Measurements from ENCODE around the gene KXD1. TPM values are rescaled to one million over a fixed set of nuclear protein-coding genes. Genes with fewer than 3 reads are reported as not detected.

Gene KXD1
- total and polyA plus RNA-seq, 2 donors (not counting 1 experiment from before 2014, with no cell fraction given), result 63.3 to 108 TPM

DNA sequence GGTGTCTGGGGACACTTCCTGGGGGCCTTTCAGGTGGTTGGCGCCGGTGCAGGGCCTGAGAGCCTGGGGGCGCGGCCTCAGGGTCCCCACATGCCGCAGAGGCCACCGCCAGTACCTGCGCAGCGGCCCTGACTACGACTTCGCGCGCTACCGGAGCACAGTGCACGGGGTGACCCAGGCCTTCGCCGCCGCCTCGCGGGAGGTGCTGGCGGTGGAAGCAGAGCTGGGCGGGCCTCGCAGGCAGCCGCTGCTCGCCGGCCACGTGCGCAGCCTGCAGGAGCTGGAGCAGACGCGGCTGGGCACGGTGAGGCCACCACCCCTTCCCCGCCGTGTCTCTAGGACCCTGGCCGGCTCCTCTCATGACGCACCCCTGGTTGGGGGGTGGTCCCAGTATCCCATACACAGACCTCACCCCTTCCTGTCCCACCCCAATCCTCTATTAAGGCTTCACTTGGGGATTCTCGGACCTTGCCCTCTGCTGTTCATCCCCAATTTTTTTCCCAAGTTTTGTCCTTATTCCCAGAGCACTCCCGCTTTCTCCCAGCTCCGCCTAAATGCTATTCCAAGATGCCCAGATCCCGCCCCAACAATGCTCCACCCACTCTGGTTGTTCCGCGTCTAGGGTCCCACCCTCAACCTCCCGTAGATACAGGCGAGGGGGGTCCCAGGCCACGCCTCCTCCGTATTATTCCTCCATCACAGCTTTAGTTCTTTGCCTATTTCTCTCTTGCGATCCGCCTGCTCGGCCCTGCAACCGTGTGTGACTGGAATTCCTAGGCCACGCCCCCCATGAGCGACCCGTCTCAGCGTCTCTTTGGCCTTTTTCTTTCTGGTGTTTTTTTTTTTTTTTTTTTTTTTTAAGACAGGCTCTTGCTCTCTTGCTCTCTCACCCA, 32.0 kb downstream of the KXD1 start:
- peak overlapping the region; percentile 79 for H3K27ac ChIP-seq (ENCODE audit: insufficient read depth, low read length)
- H3K79me2 ChIP-seq (ENCODE audit: control insufficient read depth, insufficient read depth, low read length), result no peaks in the 10 kb centered on the region
- H3K4me1 ChIP-seq (ENCODE audit: control insufficient read depth, extremely low read depth, insufficient read depth, low read length), result peaks cover 5% of the 10 kb centered on the region
- H4K20me1 ChIP-seq (ENCODE audit: control insufficient read depth, extremely low read depth, insufficient read depth, low read length), result no peaks in the 10 kb centered on the region
- DNase-seq (ENCODE audit: low read depth in 2 of 2), result peak; percentile 48 to 68
- H3K4me3 ChIP-seq (replicated peaks in 1 of 4; ENCODE audit: control extremely low read depth in 1 of 4, insufficient read depth in 1 of 4, low read depth in 3 of 4, low read length in 4 of 4), result peak overlapping the region; percentile 61 to 78 (median 74)
- peak overlapping the region; percentile 89 for H3K4me2 ChIP-seq (ENCODE audit: extremely low read depth, insufficient read depth, low read length)
- H3K27me3 ChIP-seq (ENCODE audit: control insufficient read depth, insufficient read depth, low read length), result no peaks in the 10 kb centered on the region
- H3K9me3 ChIP-seq (ENCODE audit: control insufficient read depth, insufficient read depth, low read depth, low read length), result no peaks in the 10 kb centered on the region
- peak overlapping the region; percentile 71 for H3K9ac ChIP-seq (ENCODE audit: insufficient read depth, low read length)
- TF ChIP-seq, protein P1, sequence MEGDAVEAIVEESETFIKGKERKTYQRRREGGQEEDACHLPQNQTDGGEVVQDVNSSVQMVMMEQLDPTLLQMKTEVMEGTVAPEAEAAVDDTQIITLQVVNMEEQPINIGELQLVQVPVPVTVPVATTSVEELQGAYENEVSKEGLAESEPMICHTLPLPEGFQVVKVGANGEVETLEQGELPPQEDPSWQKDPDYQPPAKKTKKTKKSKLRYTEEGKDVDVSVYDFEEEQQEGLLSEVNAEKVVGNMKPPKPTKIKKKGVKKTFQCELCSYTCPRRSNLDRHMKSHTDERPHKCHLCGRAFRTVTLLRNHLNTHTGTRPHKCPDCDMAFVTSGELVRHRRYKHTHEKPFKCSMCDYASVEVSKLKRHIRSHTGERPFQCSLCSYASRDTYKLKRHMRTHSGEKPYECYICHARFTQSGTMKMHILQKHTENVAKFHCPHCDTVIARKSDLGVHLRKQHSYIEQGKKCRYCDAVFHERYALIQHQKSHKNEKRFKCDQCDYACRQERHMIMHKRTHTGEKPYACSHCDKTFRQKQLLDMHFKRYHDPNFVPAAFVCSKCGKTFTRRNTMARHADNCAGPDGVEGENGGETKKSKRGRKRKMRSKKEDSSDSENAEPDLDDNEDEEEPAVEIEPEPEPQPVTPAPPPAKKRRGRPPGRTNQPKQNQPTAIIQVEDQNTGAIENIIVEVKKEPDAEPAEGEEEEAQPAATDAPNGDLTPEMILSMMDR (conservative IDR thresholded peaks at IDR 0.05 in 1 of 2, IDR thresholded peaks at IDR 0.05 in 1 of 2; ENCODE audit: low read depth in 1 of 2, low read length in 2 of 2), result no peak
- TF ChIP-seq EZH2 (IDR thresholded peaks at IDR 0.05; ENCODE audit: low read length, missing control alignments), result no peak
- peaks cover 3% of the 10 kb centered on the region for H3K36me3 ChIP-seq (ENCODE audit: control insufficient read depth, insufficient read depth, low read length)
- H2AFZ ChIP-seq (ENCODE audit: low read length), result peak overlapping the region; percentile 73

DNA sequence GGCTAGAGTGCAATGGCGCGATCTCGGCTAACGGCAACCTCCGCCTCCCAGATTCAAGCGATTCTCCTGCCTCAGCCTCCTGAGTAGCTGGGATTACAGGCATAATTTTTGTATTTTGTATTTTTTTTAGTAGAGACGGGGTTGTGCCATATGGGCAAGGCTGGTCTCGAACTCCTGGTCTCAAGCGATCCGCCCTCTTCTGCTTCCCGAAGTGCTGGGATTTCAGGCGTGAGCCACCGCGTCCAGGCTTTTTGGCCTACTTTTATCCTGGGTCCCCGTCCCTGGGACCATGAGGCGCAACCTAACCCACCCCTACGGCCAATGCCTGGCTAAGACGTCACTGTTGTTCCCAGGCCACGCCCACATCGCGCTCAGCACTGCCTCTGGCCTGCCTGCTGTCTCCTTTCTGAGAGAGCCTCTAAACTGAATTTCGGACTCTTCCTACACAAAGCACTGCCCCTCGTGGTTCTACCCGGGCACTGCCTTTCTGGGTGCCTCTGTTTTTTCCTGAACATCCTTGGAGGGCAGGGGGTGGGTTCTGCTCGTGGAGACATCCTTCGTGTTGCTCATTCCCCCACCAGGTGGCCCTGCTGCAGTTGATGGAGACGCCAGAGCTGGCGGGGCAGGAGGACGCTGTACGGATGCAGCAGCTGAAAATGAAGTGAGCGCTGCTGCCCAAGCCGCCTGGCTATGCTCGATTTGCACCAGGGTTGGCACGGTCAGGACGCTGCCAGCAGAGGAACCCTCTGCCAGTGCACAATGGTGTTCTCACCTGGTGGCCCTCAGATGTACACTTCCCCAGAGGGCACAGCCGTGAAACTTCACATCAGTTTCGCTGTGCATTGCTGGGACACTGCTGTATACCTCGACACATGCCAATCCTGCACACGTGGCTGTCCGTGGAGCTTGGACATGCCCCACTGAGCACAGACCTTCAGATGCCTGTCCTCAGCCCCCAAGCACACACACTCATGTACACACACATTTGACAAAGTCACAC, 32.9 kb downstream of the KXD1 start:
- no peaks in the 10 kb centered on the region for H3K79me2 ChIP-seq (ENCODE audit: control insufficient read depth, insufficient read depth, low read length)
- H3K4me2 ChIP-seq (ENCODE audit: extremely low read depth, insufficient read depth, low read length), result no peak overlapping the region
- no peak overlapping the region for H2AFZ ChIP-seq (ENCODE audit: low read length)
- H3K27me3 ChIP-seq (ENCODE audit: control insufficient read depth, insufficient read depth, low read length), result no peaks in the 10 kb centered on the region
- no peak overlapping the region for H3K27ac ChIP-seq (ENCODE audit: insufficient read depth, low read length)
- peaks cover 3% of the 10 kb centered on the region for H3K36me3 ChIP-seq (ENCODE audit: control insufficient read depth, insufficient read depth, low read length)
- peaks cover 5% of the 10 kb centered on the region for H3K4me1 ChIP-seq (ENCODE audit: control insufficient read depth, extremely low read depth, insufficient read depth, low read length)
- TF ChIP-seq, protein P1 (conservative IDR thresholded peaks at IDR 0.05 in 1 of 2, IDR thresholded peaks at IDR 0.05 in 1 of 2; ENCODE audit: low read depth in 1 of 2, low read length in 2 of 2), result peak in 1 of 2 donors; percentile 36
- TF ChIP-seq EZH2 (IDR thresholded peaks at IDR 0.05; ENCODE audit: low read length, missing control alignments), result no peak
- no peaks in the 10 kb centered on the region for H3K9me3 ChIP-seq (ENCODE audit: control insufficient read depth, insufficient read depth, low read depth, low read length)
- DNase-seq (ENCODE audit: low read depth in 2 of 2), result peak; percentile 47 to 82
- no peaks in the 10 kb centered on the region for H4K20me1 ChIP-seq (ENCODE audit: control insufficient read depth, extremely low read depth, insufficient read depth, low read length)
- H3K4me3 ChIP-seq (replicated peaks in 1 of 4; ENCODE audit: control extremely low read depth in 1 of 4, insufficient read depth in 1 of 4, low read depth in 3 of 4, low read length in 4 of 4), result no peak overlapping the region
- H3K9ac ChIP-seq (ENCODE audit: insufficient read depth, low read length), result no peak overlapping the region
